Esophagus squamous epithelium (tissue), 5 donors: ENCODE data around the gene CREBRF. TPM values are rescaled to one million over a fixed set of nuclear protein-coding genes. Genes with fewer than 3 reads are reported as not detected.
A peak's percentile ranks its signal among the peaks of the same experiment; 100 is the strongest.
"Not testable (repeated sequence)": the region's sequence is repeated elsewhere in the genome, so short reads cannot be mapped to it uniquely, and the experiment has no call there.

ENCODE experiments used
- DNase-seq: peaks from one replicate; lab custom pipeline; 2025; lab: John Stamatoyannopoulos, UW
- H3K27ac ChIP-seq, 4 donors: fragments of 200-600 bp; sonication (generic); one replicate each; pipeline ENCODE4 v1.5.1; 2016 to 2019; ENCODE audit warnings: mild to moderate bottlenecking in 1 of 4
- H3K27me3 ChIP-seq, 4 donors: fragments of 200-600 bp; sonication (generic); 1 replicate in 3 of 4; 2 replicates in 1 of 4; pipeline versions ENCODE4 v1.5.1 to v1.6.0; 2017 to 2021; ENCODE audit warnings: antibody characterized with exemption in 1 of 4
- H3K36me3 ChIP-seq, 3 donors: fragments of 200-600 bp; sonication (generic); one replicate each; pipeline ENCODE4 v1.5.1; 2016 to 2019
- H3K4me1 ChIP-seq, 3 donors: fragments of 200-600 bp; sonication (generic); one replicate each; pipeline ENCODE4 v1.5.1; 2017 to 2019
- H3K4me3 ChIP-seq, 4 donors: fragments of 200-600 bp; sonication (generic); 1 replicate in 3 of 4; 2 replicates in 1 of 4; pipeline ENCODE4 v1.5.1; 2016 to 2019; ENCODE audit warnings: mild to moderate bottlenecking in 2 of 4, moderate library complexity in 1 of 4
- H3K9me3 ChIP-seq, 3 donors: fragments of 200-600 bp; sonication (generic); one replicate each; pipeline ENCODE4 v1.5.1; 2016 to 2019
- CTCF ChIP-seq, 6 experiments: fragments of 450-650 bp in 4 of 6; fragments of 200-600 bp in 2 of 6; sonication (generic) in 2 of 6; IDR thresholded peaks; one replicate each; pipeline ENCODE4 v1.5.1; 2016 to 2019; ENCODE audit warnings: antibody characterized with exemption in 6 of 6, mild to moderate bottlenecking in 4 of 6, moderate library complexity in 4 of 6
- POLR2A ChIP-seq, 4 donors: fragments of 450-650 bp; IDR thresholded peaks; one replicate each; pipeline ENCODE4 v1.6.1; 2017; ENCODE audit warnings: antibody characterized with exemption in 4 of 4, mild to moderate bottlenecking in 4 of 4, moderate library complexity in 3 of 4
- WGBS, 2 donors: methylation state at CpG; one replicate each; pipeline ENCODE4 v1.1.5; 2018; 5-methylcytosine and 5-hydroxymethylcytosine counted together
- intact Hi-C: fragments of 100-400 bp; cut with DNase I; formaldehyde crosslinking; loops from one replicate; pipeline ENCODE4 v1.15.0; 2022
- total RNA-seq, 4 donors: library from RNA; depleted of rRNA; stranded (reverse); fragments of >200 nt; gene quantifications; one replicate each; pipeline ENCODE4 v1.1.0, GENCODE V29; 2016
- donor health status: DM: yes; HTN: yes; CAD: no.

CREBRF gene
- total RNA-seq, 4 donors from 2014 or later = 2.7 to 28.4 (median 7.9) TPM

- no peaks in the 10 kb centered on the region for H3K9me3 ChIP-seq
- peaks cover 0 to under 1% (median 0%) of the 10 kb centered on the region in 3 donors for H3K36me3 ChIP-seq
- peak overlapping the region in 1 of 4 donors; percentile 21 for H3K27ac ChIP-seq
- peaks cover 7 to 50% (median 7%) of the 10 kb centered on the region in 3 donors for H3K4me1 ChIP-seq
- no peak for DNase-seq
- H3K4me3 ChIP-seq = no peak overlapping the region
- WGBS, 2 donors = 50 to 59% methylated on average over 5 of the region's 5 CpGs
- intact Hi-C loops = no loop called here
- TF ChIP-seq CTCF (IDR thresholded peaks at IDR 0.05) = no peak
- TF ChIP-seq POLR2A (IDR thresholded peaks at IDR 0.05) = no peak
- H3K27me3 ChIP-seq = no peaks in the 10 kb centered on the region
Observed at GRCh38 chr5:173075137-173075843, 19.1 kb downstream of the CREBRF start.

- Histone ChIP-seq H3K9me3 (no peaks in the 10 kb centered on the region), H3K27ac (no peak overlapping the region), H3K27me3 (no peaks in the 10 kb centered on the region), H3K4me3 (no peak overlapping the region), H3K4me1 (peaks cover 7 to 47% (median 7%) of the 10 kb centered on the region in 3 donors), H3K36me3 (peaks cover 0 to 7% (median 0%) of the 10 kb centered on the region in 3 donors)
- no peak for DNase-seq
- no peak for TF ChIP-seq POLR2A (IDR thresholded peaks at IDR 0.05)
- TF ChIP-seq CTCF (IDR thresholded peaks at IDR 0.05) = no peak
- 88 to 95% methylated on average over 4 to 5 of the region's 5 CpGs for WGBS, 2 donors
- intact Hi-C loops = no loop called here
Observed at GRCh38 chr5:173075970-173076369, 19.8 kb downstream of the CREBRF start.

- H3K9me3 ChIP-seq = not testable (repeated sequence)
Observed at GRCh38 chr5:173076471-173076870, 20.3 kb downstream of the CREBRF start.

GRCh38 chr5:173078878-173079277 lies 22.7 kb downstream of the CREBRF start:
- Histone ChIP-seq H3K4me1 (peaks cover 7 to 29% (median 7%) of the 10 kb centered on the region in 3 donors), H3K27ac (no peak overlapping the region), H3K9me3 (no peaks in the 10 kb centered on the region), H3K36me3 (peaks cover 0 to 27% (median 0%) of the 10 kb centered on the region in 3 donors), H3K27me3 (no peaks in the 10 kb centered on the region), H3K4me3 (no peak overlapping the region)
- intact Hi-C loops = no loop called here
- no peak for TF ChIP-seq POLR2A (IDR thresholded peaks at IDR 0.05)
- 72 to 85% methylated on average over 3 of the region's 3 CpGs for WGBS, 2 donors
- no peak for DNase-seq

More at GRCh38 chr5:173076471-173076870, 20.3 kb downstream of the CREBRF start:
- H3K27me3 ChIP-seq, H3K27ac ChIP-seq, intact Hi-C loops, DNase-seq, H3K4me3 ChIP-seq: not testable (repeated sequence)
- H3K36me3 ChIP-seq = peaks cover 0 to 12% (median 0%) of the 10 kb centered on the region in 3 donors
- WGBS, 2 donors = 85 to 87% methylated on average over 4 of the region's 4 CpGs
- peaks cover 7 to 44% (median 7%) of the 10 kb centered on the region in 3 donors for H3K4me1 ChIP-seq

- Histone ChIP-seq H3K27me3 (no peaks in the 10 kb centered on the region), H3K4me1 (peaks cover 6 to 27% (median 12%) of the 10 kb centered on the region in 3 donors), H3K4me3 (no peak overlapping the region), H3K9me3 (no peaks in the 10 kb centered on the region), H3K27ac (no peak overlapping the region), H3K36me3 (peaks cover 0 to 77% (median 5%) of the 10 kb centered on the region in 3 donors)
- DNase-seq = no peak
- TF ChIP-seq CTCF (IDR thresholded peaks at IDR 0.05) (no peak), POLR2A (IDR thresholded peaks at IDR 0.05) (no peak)
- intact Hi-C loops = no loop called here
- 63 to 74% methylated on average over 1 of the region's 1 CpG for WGBS, 2 donors
Observed at GRCh38 chr5:173089581-173089980, 33.4 kb downstream of the CREBRF start.

- peaks cover 0 to 66% (median 5%) of the 10 kb centered on the region in 3 donors for H3K36me3 ChIP-seq
- H3K27ac ChIP-seq = no peak overlapping the region
- no peaks in the 10 kb centered on the region for H3K27me3 ChIP-seq
- no peak overlapping the region for H3K4me3 ChIP-seq
- no peaks in the 10 kb centered on the region for H3K9me3 ChIP-seq
- WGBS, 2 donors = 79 to 91% methylated on average over 2 of the region's 2 CpGs
- DNase-seq = no peak
- intact Hi-C loops = no loop called here
- TF ChIP-seq CTCF (IDR thresholded peaks at IDR 0.05) = no peak
- TF ChIP-seq POLR2A (IDR thresholded peaks at IDR 0.05) = no peak
- H3K4me1 ChIP-seq = peaks cover 6 to 31% (median 12%) of the 10 kb centered on the region in 3 donors
Observed at GRCh38 chr5:173090639-173091038, 34.5 kb downstream of the CREBRF start.
